GM06990 (cell line): Measurements from ENCODE around the gene MRPL49.
A peak's percentile ranks its signal among the peaks of the same experiment; 100 is the strongest.

ENCODE experiments used
- DNase-seq: peaks from one replicate; pipeline ENCODE4 v3.0.0-alpha.2; 2011; ENCODE audit not compliant: insufficient read length; ENCODE audit errors: extremely low read depth
- H3K27me3 ChIP-seq: replicated peaks from 2 replicates; pipeline ENCODE4 v1.6.0; 2011; ENCODE audit warnings: low read length; ENCODE audit not compliant: control insufficient read depth, insufficient read depth
- H3K36me3 ChIP-seq: 2 replicates; pipeline ENCODE4 v1.5.1; 2011; ENCODE audit warnings: low read length; ENCODE audit not compliant: control insufficient read depth, insufficient read depth
- H3K4me3 ChIP-seq: replicated peaks from 2 replicates; pipeline ENCODE4 v1.5.1; 2011; ENCODE audit warnings: low read depth, mild to moderate bottlenecking, control low read depth, low read length
- TF ChIP-seq, protein P1 (sequence below): IDR thresholded peaks from 2 replicates; pipeline ENCODE4 v1.5.1; 2011; ENCODE audit warnings: low read length, control low read depth, mild to moderate bottlenecking, inconsistent platforms; ENCODE audit not compliant: insufficient read depth, poor library complexity, severe bottlenecking

MRPL49 gene

DNA sequence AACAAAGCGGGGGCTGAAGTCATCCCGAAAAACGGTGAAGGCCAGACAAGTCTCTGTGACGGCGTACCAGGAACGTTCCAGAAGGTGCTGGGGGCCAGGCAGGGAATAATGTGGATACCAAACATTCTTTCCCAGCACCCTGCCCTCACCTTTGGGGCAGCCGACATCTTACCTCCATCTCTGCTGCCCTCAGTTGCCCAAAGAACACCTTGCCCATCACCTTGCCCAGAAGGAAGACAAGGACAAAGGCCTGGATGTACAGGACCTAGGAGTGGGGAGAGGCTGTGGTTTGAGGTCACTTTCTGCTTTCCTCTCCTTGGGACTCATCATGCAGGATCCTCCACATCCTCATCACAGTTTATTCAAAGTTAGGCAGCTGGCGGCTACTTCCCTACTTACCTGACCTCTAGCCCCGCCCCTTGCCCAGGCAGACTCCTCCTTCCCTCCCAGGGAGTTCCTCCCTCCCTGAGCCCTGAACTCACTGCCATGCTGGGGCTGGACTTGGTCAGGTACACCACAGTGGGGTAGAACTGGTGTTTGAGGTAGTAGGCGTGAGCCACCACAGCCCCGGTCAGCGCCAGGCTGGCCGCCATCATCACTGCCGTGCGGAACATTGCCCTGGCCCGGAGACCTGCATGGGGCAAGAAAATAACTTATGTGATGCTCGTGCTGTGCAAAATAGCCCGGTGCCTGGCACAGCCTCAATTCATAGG lies 11.0 kb downstream of the MRPL49 start:
- H3K4me3 ChIP-seq = peak overlapping the region; percentile 97
- no peaks in the 10 kb centered on the region for H3K27me3 ChIP-seq
- DNase-seq = peak; percentile 66
- H3K36me3 ChIP-seq = peaks cover 36% of the 10 kb centered on the region
- TF ChIP-seq, protein P1, sequence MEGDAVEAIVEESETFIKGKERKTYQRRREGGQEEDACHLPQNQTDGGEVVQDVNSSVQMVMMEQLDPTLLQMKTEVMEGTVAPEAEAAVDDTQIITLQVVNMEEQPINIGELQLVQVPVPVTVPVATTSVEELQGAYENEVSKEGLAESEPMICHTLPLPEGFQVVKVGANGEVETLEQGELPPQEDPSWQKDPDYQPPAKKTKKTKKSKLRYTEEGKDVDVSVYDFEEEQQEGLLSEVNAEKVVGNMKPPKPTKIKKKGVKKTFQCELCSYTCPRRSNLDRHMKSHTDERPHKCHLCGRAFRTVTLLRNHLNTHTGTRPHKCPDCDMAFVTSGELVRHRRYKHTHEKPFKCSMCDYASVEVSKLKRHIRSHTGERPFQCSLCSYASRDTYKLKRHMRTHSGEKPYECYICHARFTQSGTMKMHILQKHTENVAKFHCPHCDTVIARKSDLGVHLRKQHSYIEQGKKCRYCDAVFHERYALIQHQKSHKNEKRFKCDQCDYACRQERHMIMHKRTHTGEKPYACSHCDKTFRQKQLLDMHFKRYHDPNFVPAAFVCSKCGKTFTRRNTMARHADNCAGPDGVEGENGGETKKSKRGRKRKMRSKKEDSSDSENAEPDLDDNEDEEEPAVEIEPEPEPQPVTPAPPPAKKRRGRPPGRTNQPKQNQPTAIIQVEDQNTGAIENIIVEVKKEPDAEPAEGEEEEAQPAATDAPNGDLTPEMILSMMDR = no peak

DNA sequence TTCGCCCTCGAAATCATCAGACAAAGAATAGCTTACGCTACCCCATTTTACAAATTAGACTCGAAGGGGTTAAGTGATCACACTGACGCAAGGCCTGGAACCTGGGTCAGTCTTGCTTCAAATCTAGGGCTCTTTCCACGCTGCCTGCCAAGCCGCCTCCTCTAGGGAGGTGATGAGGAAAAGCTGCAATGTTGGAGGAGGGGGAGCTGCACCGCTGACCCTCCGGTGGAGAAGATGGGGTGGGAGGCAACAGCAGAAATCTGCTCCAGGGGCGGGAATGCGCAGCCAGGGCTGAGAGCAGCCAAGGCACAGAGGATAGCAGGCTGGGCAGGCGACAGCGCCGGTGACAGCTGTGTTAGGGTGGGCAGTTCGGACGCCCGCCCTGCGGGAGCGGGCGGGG lies 11.6 kb downstream of the MRPL49 start:
- Histone ChIP-seq H3K27me3 (no peaks in the 10 kb centered on the region), H3K4me3 (peak overlapping the region; percentile 97), H3K36me3 (peaks cover 32% of the 10 kb centered on the region)
- TF ChIP-seq, protein P1 = no peak
- DNase-seq = no peak

DNA sequence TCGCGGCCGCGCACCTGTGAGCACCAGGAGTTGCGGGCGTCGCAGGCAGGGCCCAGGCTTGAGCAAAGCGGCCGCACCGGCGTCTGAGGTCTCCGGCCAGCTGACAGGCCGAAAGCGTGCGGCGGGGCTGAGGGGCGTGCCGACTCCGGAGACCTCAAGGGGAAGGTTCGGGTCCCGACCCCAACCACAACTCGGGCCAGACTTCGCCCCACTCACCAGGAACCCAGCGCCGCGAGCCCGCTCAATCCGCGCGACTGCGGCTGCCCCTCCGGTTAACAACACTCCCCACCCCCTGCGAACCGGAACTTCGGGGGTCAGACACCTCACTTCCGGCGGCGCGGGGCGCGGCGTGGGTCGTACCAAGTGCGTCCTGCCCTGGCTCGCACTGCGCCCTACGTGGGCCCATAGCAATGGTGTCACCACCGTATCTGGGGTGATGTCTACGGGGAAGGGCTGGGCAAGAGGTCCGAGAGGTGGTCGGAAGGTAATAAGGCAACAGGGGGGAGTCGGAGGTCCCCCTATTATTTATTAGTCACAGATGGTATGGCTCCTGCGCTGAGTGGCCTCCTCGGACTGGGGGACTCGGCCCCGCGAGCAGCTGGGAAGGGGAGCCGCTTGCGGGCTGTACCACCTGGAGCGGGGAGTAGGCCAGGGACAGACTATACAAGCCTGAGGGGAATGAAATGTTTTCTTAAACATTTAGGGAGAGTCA lies 12.3 kb downstream of the MRPL49 start, which contains the start of gene SYVN1:
SYVN1 (minus strand) TSS at position 280 of the 712 bp plus-strand sequence. CDS start 918 bp downstream, outside the sequence.
- peak; percentile 95 for DNase-seq
- TF ChIP-seq, protein P1 = no peak
- H3K36me3 ChIP-seq = peaks cover 27% of the 10 kb centered on the region
- H3K4me3 ChIP-seq = peak within 1 kb of the TSS; percentile 97
- H3K27me3 ChIP-seq = no peaks in the 10 kb centered on the region

DNA sequence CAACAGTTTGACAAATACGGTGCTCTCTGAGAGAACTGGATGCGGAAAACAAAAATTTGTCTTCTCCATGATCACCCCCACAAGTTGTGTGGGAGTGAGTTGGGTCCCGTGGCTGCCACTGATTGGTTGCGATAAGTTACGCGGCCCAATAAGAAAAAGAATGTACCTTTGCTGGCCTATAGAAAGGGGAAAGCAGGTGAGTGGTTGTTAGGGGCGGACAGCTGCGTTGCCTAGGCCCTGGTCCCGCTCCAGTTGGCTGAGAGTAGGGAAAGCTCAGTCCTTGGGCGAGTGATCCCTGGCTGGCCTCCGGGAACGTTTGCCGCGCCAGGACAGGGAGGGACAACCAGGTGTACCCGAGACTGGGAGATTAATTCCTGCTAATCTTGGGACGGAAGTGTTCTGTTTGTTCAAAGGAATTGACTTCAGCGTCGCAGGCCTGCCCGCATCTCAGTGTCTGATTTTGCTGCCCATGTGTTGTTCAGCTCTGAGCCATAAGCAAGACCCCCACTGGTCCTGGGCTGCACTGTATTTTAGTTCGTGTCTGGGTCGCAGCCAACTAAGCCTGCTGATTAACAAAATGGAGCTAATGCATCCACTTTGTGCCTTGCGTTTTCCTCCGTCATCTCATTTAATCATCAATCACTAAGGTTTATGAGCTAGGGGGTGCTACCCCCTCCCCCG lies 13.0 kb downstream of the MRPL49 start:
- TF ChIP-seq, protein P1 = no peak
- DNase-seq = no peak
- Histone ChIP-seq H3K27me3 (no peaks in the 10 kb centered on the region), H3K36me3 (peaks cover 20% of the 10 kb centered on the region), H3K4me3 (peak overlapping the region; percentile 97)

DNA sequence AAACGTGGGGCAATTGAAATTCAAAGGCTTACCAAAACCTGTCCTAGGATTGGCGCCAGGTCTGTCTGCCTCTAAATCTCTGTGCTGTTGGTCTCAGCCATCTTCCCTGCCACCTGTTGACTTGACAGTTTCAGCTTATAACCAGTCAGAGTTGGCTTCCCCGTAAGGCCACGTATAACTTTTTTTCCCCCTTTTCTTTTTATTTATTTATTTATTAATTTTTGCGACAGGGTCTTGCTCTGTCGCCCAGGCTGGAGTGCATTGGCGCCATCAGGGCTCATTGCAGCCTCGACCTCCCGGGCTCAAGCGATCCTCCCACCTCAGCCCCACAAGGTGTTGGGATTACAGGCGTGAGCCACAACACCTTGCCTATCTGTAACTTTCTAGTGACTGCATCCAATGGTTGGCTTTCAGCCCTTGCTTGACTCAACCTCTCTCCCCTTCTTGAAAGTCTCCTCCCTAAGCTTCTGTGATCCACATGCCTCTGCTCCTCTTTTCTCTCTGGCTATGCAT lies 13.6 kb downstream of the MRPL49 start:
- peaks cover 16% of the 10 kb centered on the region for H3K36me3 ChIP-seq
- H3K27me3 ChIP-seq = no peaks in the 10 kb centered on the region
- TF ChIP-seq, protein P1 = no peak
- DNase-seq = no peak
- H3K4me3 ChIP-seq = peak overlapping the region; percentile 97
